Measurements from ENCODE around the gene POLE3. TPM values are rescaled to one million over a fixed set of nuclear protein-coding genes. Genes with fewer than 3 reads are reported as not detected.
"Not testable (repeated sequence)": the region's sequence is repeated elsewhere in the genome, so short reads cannot be mapped to it uniquely, and the experiment has no call there.

Gene POLE3
- total RNA-seq, 1 donor from 2014 or later, result 86.4 TPM

GRCh38 chr9:113376634-113377567 is 33.6 kb downstream of the POLE3 start, which contains the start of gene HDHD3:
Gene HDHD3, minus strand, starts transcription at chr9:113376986. Its CDS starts 2,632 bp downstream, at chr9:113374354.
- intact Hi-C loops (cut with micrococcal nuclease), result loop anchor here (1.0 kb wide), 6 partner anchors 24 to 156 kb away; partner anchors contain the start of genes ALAD, C9orf43, CDC26 and FKBP15

GRCh38 chr9:113375057-113376023 is 35.1 kb downstream of the POLE3 start:
- intact Hi-C loops (cut with micrococcal nuclease), result loop anchor here (1.0 kb wide), 1 partner anchor 154 kb away; the partner anchor contains the start of genes FKBP15 and SLC31A1

DNA sequence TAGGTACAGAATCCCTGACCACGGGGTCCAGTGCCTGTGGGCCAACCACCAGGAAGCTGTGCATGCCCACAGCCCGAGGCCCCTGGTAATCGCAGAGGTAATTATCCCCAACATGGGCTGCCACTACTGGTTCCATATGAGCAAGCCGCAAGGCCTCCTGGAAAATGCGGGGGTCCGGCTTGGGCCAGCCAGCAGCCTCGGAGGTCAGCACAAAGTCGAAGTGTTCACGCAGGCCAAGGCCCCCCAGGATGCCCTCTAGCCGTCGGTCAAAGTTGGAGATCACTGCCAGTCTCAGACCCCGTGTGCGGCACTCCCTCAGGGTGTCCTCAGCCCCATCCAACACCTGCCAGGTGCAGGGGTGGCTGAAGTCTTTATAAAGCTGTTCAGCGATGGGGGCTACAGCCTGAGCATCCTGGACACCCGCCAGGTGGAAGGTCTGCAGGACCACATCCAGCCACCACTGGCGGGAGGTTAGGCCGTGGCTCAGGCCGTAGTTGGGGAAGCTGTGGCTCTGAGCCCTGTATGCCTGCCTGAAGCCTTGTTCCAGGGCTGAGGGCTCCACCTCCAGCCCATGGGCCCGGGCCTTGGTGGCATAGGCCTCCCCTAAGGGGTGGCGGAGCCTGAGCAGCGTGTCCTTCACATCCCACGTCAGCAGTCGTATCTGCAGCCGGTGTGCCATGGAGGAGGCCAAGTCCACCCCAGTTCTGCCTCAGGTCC is 36.6 kb downstream of the POLE3 start:
- intact Hi-C loops (cut with micrococcal nuclease), result no loop called here

- intact Hi-C loops (cut with micrococcal nuclease), result no loop called here
These were observed 37.2 kb downstream of the POLE3 start for GRCh38 chr9:113373256-113373655.

DNA sequence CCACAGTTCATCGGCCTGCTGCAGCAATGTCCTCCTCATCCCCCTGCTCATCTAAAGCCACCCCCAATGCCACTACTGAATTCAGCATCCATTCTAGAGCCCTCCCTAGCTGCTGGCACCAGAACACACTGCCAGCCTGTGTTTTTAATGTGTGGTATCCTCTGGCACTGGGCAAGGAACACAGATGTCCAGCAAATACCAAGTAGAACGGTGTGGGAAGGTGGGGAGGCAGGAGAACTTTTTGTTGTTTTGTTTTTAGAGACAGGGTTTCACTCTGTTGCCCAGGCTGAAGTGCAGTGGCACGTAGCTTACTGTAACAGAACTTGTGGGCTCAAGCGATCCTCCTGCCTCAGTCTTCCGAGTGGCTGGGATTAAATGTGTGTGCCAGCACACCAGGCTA is 38.4 kb downstream of the POLE3 start:
- intact Hi-C loops (cut with micrococcal nuclease), result no loop called here

GRCh38 chr9:113370806-113371325 is 39.6 kb downstream of the POLE3 start:
- intact Hi-C loops (cut with micrococcal nuclease), result no loop called here

DNA sequence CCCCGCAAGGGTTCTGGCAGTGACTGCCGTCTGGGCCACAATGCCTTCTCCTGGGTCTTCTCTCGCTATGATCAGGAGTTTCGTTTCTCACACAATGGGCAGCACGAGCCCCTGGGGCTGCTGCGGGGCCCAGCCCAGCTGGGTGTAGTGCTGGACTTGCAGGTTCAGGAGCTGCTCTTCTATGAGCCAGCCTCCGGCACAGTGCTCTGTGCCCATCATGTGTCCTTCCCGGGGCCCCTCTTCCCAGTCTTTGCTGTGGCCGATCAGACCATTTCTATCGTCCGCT is 40.7 kb downstream of the POLE3 start:
- intact Hi-C loops (cut with micrococcal nuclease), result no loop called here

DNA sequence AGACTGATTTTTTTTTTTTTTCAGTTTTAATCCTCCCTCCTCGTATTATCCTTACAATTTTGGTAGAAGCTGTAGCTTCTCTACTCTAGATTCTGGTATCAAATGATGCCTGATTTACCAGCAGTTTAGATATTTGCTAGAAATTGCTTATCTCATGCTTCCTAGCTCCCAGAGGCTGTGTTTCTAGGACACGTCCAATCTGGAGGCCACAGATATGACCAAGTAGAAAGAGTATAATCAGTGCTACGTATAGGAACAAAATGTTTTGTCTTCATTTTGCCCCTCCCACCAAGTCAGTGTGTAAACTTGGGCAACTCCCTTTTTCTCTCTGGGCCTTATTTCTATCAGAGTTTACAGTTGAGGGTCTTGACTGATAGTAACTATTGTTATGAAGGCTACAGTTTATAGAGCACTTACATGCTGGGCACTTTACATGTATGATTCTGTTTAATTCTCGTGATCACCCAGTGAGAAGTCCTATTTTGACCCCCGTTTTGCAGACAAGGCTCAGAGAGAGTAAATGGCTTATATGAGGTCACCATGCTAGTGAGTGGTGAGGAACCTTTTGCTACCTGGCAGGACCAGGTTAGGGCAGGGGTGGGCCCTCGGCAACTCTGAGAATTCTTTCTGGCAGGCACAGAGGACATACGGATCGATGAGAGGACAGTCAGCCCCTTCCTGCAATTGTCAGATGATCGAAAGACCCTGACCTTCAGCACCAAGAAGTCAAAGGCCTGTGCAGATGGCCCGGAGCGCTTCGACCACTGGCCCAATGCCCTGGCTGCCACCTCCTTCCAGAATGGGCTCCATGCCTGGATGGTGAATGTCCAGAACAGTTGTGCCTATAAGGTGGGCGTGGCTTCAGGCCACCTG is 41.3 kb downstream of the POLE3 start:
- intact Hi-C loops (cut with micrococcal nuclease), result no loop called here

GRCh38 chr9:113368348-113368981 is 42.0 kb downstream of the POLE3 start:
- intact Hi-C loops (cut with micrococcal nuclease), result no loop called here

DNA sequence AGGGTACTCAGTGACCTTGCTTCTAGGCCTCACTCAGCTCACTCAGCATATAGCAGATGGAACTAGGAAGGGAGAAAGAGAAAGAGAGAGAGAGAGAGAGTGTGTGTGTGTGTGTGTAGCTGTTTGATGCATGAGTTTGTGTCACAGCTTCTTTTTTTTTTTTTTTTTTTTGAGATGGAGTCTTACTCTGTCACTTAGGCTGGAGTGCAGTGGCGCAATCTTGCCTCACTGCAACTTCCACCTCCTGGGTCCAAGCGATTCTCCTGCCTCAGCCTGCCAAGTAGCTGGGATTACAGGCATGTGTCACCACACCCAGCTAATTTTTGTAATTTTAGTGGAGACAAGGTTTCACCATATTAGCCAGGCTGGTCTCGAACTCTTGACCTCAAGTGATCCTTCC is 44.8 kb downstream of the POLE3 start:
- intact Hi-C loops (cut with micrococcal nuclease), result not testable (repeated sequence)

DNA sequence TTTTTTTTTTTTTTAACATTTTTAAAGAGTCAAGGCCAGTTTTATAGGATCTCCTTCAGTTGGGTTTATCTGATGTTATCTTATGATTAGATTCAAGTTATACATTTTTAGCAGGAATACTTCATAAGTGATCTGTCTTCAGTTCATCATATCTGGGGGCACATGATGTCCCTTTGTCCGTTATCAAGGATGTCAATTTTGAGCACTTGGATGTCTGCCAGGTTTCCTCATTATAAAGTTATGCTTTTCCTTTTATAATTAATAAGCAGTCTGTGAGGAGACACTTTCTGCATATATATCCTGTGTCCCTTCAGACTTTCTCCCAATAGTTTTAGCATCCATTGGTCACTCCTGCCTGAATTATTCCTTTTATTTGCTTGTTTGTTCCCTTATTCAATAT is 45.5 kb downstream of the POLE3 start:
- intact Hi-C loops (cut with micrococcal nuclease), result no loop called here

DNA sequence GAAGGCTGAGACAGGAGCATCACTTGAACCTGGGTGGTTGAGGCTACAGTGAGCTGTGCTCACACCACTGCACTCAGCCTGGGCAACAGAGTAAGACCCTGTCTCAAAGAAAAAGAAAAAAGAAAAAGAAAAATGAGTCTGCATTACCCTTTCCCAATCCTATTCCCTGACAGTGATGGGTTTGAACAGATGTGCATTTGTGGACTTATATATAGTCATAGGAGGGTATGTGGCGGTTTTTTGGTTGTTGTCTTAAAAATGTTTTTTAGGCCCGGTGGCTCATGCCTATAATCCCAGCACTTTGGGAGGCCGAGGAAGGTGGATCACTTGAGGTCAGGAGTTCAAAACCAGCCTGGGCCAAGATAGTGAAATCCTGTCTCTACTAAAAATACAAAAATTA is 47.1 kb downstream of the POLE3 start:
- intact Hi-C loops (cut with micrococcal nuclease), result no loop called here

- intact Hi-C loops (cut with micrococcal nuclease), result no loop called here
These were observed 49.0 kb downstream of the POLE3 start for GRCh38 chr9:113361304-113362018.

DNA sequence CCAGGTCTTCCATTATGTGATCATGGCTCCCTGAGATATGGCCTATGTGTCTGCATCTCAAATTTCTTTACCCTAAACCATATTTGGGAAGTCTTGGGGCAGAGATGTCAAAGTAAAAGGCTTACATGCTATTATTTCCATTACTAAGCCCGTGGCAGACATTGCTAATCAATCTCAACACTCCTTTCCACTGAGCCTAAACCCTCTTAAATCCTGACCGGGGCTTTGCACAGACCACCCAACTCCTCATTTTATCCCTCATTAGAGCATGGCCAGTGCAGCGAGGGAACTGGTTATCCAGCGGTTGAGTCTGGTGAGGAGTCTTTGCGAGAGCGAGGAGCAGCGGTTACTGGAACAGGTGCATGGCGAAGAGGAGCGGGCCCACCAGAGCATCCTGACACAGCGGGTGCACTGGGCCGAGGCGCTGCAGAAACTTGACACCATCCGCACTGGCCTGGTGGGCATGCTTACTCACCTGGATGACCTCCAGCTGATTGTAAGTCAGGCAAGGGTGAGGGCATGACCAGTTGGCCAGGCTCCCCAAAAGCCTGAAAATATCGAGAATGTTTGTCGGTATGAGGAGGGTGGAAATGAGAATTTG is 50.1 kb downstream of the POLE3 start:
- intact Hi-C loops (cut with micrococcal nuclease), result no loop called here

DNA sequence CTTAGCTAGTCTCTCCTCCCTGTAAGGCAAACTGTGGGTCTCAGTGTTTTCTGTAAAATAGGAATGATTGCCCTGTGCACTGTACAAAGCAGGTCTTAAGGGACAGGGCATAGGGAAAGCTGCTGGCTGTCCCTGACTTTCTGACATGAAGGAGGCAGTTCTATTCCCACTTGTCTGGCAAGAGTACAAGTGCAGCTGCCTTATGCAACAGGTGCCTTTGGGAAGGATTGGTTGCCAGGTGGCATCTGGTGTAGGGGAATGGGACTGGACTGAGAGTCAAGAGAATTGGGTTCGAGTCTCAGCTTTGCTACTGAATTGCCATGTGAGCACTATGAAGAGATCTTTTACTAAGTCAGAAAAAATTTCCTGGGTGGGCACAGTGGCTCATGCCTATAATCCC is 51.1 kb downstream of the POLE3 start:
- intact Hi-C loops (cut with micrococcal nuclease), result no loop called here
